ENCODE measurements around the gene MTERF4. TPM values are rescaled to one million over a fixed set of nuclear protein-coding genes. Genes with fewer than 3 reads are reported as not detected.

MTERF4 gene
- total RNA-seq, 1 experiment from 2014 or later = 13.6 TPM

GRCh38 chr2:241110089-241110606 is 8.1 kb upstream of the MTERF4 start:
- TF ChIP-seq CTCF (conservative IDR thresholded peaks at IDR 0.05; ENCODE audit: low read depth, low read length) (no peak), EZH2 (IDR thresholded peaks at IDR 0.05; ENCODE audit: low read length, unreplicated experiment) (no peak), EZH2phosphoT487 (IDR thresholded peaks at IDR 0.05; ENCODE audit: borderline replicate concordance, low read length) (no peak)
- no peak overlapping the region for H3K9ac ChIP-seq (ENCODE audit: low read length)
- no peak overlapping the region for H3K4me2 ChIP-seq (ENCODE audit: low read length)
- H3K36me3 ChIP-seq (ENCODE audit: low read depth, low read length) = no peaks in the 10 kb centered on the region
- H4K20me1 ChIP-seq (ENCODE audit: low read length) = no peaks in the 10 kb centered on the region
- no peaks in the 10 kb centered on the region for H3K9me3 ChIP-seq (ENCODE audit: low read length)
- no peaks in the 10 kb centered on the region for H3K27me3 ChIP-seq (ENCODE audit: low read length)
- H3K9me2 ChIP-seq (replicated peaks; ENCODE audit: low read length) = no peaks in the 10 kb centered on the region
- DNase-seq = no peak
- H3K4me1 ChIP-seq (ENCODE audit: insufficient read depth, low read length) = no peaks in the 10 kb centered on the region
- ChIA-PET CTCF (no interaction called here), POLR2A (ENCODE audit: unreplicated experiment) (no interaction called here)
- BruUV-seq (replicated peaks) = no TSS peak
- H3K4me3 ChIP-seq (ENCODE audit: low read length) = no peak overlapping the region
- intact Hi-C loops (cut with micrococcal nuclease) = no loop called here
- no peaks in the 10 kb centered on the region for H3K79me2 ChIP-seq (ENCODE audit: low read length)
- H3F3A ChIP-seq (ENCODE audit: low read length, unreplicated experiment) = no peaks in the 10 kb centered on the region
- ATAC-seq = no peak
- H3K27ac ChIP-seq (ENCODE audit: low read length) = no peak overlapping the region
- H2AFZ ChIP-seq (ENCODE audit: low read length) = no peak overlapping the region

GRCh38 chr2:241109210-241110088 is 7.4 kb upstream of the MTERF4 start:
- Histone ChIP-seq H3K4me1 (ENCODE audit: insufficient read depth, low read length) (no peaks in the 10 kb centered on the region), H4K20me1 (ENCODE audit: low read length) (no peaks in the 10 kb centered on the region), H3K36me3 (ENCODE audit: low read depth, low read length) (no peaks in the 10 kb centered on the region), H3K27ac (ENCODE audit: low read length) (no peak overlapping the region), H3K9me2 (replicated peaks; ENCODE audit: low read length) (no peaks in the 10 kb centered on the region), H2AFZ (ENCODE audit: low read length) (no peak overlapping the region), H3K9me3 (ENCODE audit: low read length) (no peaks in the 10 kb centered on the region), H3K4me3 (ENCODE audit: low read length) (no peak overlapping the region), H3F3A (ENCODE audit: low read length, unreplicated experiment) (no peaks in the 10 kb centered on the region), H3K4me2 (ENCODE audit: low read length) (no peak overlapping the region), H3K79me2 (ENCODE audit: low read length) (no peaks in the 10 kb centered on the region), H3K9ac (ENCODE audit: low read length) (no peak overlapping the region), H3K27me3 (ENCODE audit: low read length) (no peaks in the 10 kb centered on the region)
- intact Hi-C loops (cut with micrococcal nuclease) = no loop called here
- TF ChIP-seq EZH2phosphoT487 (IDR thresholded peaks at IDR 0.05; ENCODE audit: borderline replicate concordance, low read length) = no peak
- TF ChIP-seq EZH2 (IDR thresholded peaks at IDR 0.05; ENCODE audit: low read length, unreplicated experiment) = no peak
- TF ChIP-seq CTCF (conservative IDR thresholded peaks at IDR 0.05; ENCODE audit: low read depth, low read length) = no peak
- ATAC-seq = no peak
- BruUV-seq (replicated peaks) = no TSS peak
- no peak for DNase-seq
- POLR2A ChIA-PET (ENCODE audit: unreplicated experiment) = no interaction called here
- CTCF ChIA-PET = no interaction called here

Data from PC-3 (cell line).